Germinal center (tissue), 1 donor: Measurements from ENCODE around the gene ADISSP.
A peak's percentile ranks its signal among the peaks of the same experiment; 100 is the strongest.

Experiments
- DNase-seq: peaks from one replicate; pipeline ENCODE4 v3.0.0; 2012; ENCODE audit warnings: mixed read lengths, low spot score

Gene ADISSP

GRCh38 chr20:3767427-3768341, at the start of gene ADISSP:
TSS of gene ADISSP (minus strand) at chr20:3767753. CDS start at chr20:3760100, 7,653 bp downstream.
- DNase-seq, result peak; percentile 99

- no peak for DNase-seq
Observed at GRCh38 chr20:3815703-3816315, 48.3 kb upstream of the ADISSP start.

GRCh38 chr20:3814928-3815495, 47.5 kb upstream of the ADISSP start:
- no peak for DNase-seq

GRCh38 chr20:3813848-3814581, 46.5 kb upstream of the ADISSP start:
- DNase-seq, result no peak

DNA sequence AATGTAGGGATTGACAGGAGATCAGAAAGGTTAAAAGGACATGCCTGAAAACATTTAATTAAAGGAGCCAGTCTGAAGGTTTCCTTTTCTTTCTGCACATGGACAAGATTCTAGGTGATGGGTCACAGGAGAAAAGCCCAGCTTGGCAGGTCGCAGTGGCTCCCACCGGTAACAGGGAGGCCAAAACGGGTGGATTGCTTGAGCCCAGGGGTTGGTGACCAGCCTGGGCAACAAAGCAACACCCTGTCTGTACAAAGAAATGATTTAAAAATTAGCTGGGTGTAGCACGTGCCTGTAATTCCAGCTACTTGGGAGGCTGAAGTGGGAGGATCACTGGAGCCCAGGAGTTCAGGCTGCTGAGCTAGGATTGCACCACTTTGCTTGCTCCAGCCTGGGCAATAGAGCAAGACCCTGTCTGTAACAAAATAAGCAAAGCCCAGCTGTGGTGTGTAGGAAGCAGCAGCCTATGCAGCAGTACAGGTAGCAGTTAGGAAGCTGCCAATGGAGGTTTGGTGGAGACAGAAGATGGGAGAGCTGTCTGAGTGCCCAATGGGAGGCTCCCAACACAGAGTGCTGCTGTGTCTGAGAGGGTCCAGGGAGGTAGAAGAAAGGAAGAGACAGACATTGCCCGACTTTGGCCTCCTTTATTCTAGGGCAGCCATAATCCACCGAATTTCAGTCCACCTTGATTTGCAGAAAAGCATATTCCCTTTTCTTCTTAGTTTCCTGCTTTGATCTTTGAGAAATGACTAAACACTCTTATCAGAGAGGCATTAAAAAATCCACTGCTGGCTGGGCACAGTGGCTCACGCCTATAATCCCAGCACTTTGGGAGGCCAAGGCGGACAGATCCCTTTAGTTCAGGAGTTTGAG, 45.7 kb upstream of the ADISSP start:
- no peak for DNase-seq

DNA sequence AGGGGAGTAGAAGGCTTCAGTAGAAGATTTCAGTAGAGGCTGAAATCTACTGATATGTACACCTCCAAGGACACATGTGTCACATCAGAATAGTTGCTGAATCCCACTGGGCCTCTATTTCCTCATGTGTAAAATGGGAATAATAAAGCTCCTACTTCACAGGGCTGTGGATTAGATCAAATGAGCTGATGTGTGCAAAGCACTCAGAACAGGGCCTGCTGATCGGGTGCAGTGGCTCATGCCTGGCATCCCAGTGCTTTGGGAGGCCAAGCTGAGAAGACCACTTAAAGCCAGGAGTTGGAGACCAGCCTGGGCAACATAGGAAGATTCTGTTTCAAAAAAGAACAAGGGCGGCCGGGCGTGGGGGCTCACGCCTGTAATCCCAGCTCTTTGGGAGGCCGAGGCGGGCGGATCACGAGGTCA, 44.7 kb upstream of the ADISSP start:
- no peak for DNase-seq

- DNase-seq, result no peak
Observed at GRCh38 chr20:3811467-3812258, 44.1 kb upstream of the ADISSP start.

- no peak for DNase-seq
Observed at GRCh38 chr20:3808544-3808943, 41.0 kb upstream of the ADISSP start.

DNA sequence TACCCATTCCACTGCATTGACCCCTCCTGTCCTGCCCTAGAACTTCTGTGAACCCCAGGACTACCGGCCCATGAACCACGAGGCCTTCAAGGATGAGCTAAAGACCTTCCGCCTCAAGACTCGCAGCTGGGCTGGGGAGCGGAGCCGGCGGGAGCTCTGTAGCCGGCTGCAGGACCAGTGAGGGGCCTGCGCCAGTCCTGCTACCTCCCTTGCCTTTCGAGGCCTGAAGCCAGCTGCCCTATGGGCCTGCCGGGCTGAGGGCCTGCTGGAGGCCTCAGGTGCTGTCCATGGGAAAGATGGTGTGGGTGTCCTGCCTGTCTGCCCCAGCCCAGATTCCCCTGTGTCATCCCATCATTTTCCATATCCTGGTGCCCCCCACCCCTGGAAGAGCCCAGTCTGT, 37.2 kb upstream of the ADISSP start:
- DNase-seq, result no peak

GRCh38 chr20:3804254-3804751, 36.8 kb upstream of the ADISSP start:
- DNase-seq, result no peak

DNA sequence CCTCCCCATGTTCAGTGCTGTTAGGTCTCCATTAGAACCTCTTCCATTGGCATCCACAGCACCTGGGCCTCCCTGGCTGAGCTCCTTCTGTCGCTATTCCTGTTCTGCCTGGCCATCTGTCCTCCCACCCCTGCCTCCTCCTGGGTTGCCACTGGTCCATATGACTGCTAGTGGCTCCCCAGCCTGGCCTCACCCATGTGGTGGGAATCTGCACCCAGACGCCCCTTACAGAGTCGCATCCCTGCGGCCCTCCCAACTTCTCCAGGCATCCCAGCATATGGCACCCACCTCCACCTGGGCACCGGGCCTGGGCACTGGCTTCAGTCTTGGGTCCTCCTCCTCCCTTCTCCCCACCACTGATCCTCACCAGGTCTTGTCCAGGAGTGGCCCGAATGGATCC, 36.3 kb upstream of the ADISSP start:
- DNase-seq, result no peak

- no peak for DNase-seq
Observed at GRCh38 chr20:3803289-3803688, 35.7 kb upstream of the ADISSP start.

DNA sequence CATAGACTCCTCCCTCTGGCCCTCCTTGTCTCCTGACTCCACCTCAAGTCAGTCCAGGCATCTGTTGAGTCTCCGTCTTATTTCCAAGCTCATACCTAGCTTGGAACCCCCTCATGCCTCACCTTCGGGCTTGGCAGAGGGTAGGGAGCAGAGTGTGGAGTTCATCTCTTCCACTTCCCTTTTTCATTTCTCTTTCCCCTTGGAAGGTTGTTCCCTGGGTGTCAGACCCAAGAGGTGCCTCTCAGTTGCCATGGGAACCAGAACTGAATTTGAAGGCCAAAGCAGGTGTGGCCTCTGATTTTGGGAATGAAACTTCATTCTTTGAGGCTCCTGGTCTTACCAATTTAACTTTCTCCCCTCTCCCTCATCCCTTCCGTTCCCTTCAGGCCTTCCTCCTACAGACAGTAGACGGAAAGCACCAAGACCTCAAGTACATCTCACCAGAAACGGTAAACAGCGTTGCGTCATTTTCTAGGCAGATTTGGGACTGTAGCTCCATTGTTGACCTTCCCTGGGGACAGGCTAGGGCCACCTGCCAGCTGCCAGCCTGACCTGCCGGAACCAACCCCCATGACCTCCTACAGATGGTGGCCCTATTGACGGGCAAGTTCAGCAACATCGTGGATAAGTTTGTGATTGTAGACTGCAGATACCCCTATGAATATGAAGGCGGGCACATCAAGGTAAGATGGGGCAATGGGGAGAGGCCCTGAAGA, 35.1 kb upstream of the ADISSP start:
- no peak for DNase-seq

- no peak for DNase-seq
Observed at GRCh38 chr20:3801846-3802245, 34.3 kb upstream of the ADISSP start.

GRCh38 chr20:3801299-3801698, 33.7 kb upstream of the ADISSP start:
- DNase-seq, result no peak

DNA sequence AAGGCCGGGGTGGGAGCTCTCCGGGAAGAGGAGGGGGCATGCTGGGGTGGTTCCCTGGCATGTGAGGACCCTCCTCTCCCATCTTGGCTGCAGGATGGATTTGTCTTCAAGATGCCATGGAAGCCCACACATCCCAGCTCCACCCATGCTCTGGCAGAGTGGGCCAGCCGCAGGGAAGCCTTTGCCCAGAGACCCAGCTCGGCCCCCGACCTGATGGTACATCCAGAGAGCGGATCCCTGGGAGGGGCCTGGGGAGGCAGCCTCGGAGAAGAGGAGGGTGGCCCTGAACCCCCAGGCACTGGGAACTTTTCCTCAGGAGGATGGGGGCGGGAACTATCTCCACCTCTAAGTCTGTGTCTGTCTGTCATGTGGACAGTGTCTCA, 33.3 kb upstream of the ADISSP start:
- DNase-seq, result no peak

- DNase-seq, result no peak
Observed at GRCh38 chr20:3800256-3800877, 32.8 kb upstream of the ADISSP start.

GRCh38 chr20:3798908-3799248, 31.3 kb upstream of the ADISSP start:
- DNase-seq, result no peak

GRCh38 chr20:3798373-3798768, 30.8 kb upstream of the ADISSP start:
- DNase-seq, result no peak
